ENCODE data around the gene FAM32A.

- TF ChIP-seq EP300 (IDR thresholded peaks at IDR 0.05; ENCODE audit: low read depth): no peak
- TF ChIP-seq CTCF (IDR thresholded peaks at IDR 0.05): no peak
- no peak for TF ChIP-seq POLR2A (IDR thresholded peaks at IDR 0.05)
- no peak for TF ChIP-seq POLR2AphosphoS5 (IDR thresholded peaks at IDR 0.05)
Observed at GRCh38 chr19:16155128-16155527, 30.1 kb upstream of the FAM32A start.

Measured in transverse colon (tissue), 4 donors.